Medulla oblongata (tissue), 1 donor: ENCODE data around the gene CYGB.
A peak's percentile ranks its signal among the peaks of the same experiment; 100 is the strongest.
"Not testable (repeated sequence)": the region's sequence is repeated elsewhere in the genome, so short reads cannot be mapped to it uniquely, and the experiment has no call there.

Experiments
- DNase-seq: peaks from one replicate; pipeline ENCODE4 v3.0.0-alpha.2; 2015; ENCODE audit errors: extremely low spot score

The CYGB gene

GRCh38 chr17:76538281-76538931, 897 bp upstream of the CYGB start:
- DNase-seq, result no peak

GRCh38 chr17:76537288-76537577, 276 bp downstream of the CYGB start:
- DNase-seq, result no peak

DNA sequence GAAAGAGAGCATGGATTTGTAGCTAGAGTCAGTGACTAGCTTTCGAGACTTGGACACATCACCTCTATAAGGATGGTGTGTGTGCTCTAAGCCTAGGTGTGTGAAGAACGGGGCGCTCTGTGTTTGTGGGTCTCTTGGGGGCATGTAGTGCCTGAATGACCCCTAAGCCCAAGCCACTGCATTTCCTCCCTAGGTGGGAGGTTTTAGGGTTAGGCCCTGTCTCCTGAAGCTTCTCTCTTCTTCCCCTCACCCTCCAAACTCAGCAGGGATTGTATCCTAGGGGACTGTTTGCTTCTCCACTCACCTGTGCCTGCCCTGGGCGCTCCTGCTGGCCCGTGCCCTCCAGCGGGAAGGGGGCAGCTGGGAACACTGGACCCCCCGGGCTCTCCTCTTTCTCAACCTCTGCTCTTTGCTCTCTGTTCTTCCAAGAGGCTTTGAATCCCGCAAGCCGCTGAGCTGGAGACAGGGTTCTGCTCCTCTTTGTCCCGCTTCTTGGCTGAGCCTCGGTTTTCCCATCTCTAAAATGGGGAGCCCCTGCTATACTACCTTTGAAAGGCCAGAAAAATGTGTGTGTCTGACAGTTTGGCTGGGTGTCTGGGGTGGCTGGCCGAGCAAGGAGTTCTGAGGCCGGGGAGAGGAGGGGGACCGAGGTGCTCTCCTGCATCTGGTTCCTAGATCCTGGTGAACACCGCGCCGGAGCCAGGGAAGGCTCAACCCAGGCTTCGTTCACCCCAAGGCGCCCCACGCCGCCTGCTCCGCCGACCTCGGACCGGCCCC, 810 bp downstream of the CYGB start:
- DNase-seq, result no peak

GRCh38 chr17:76535788-76536510, 1.6 kb downstream of the CYGB start:
- no peak for DNase-seq

DNA sequence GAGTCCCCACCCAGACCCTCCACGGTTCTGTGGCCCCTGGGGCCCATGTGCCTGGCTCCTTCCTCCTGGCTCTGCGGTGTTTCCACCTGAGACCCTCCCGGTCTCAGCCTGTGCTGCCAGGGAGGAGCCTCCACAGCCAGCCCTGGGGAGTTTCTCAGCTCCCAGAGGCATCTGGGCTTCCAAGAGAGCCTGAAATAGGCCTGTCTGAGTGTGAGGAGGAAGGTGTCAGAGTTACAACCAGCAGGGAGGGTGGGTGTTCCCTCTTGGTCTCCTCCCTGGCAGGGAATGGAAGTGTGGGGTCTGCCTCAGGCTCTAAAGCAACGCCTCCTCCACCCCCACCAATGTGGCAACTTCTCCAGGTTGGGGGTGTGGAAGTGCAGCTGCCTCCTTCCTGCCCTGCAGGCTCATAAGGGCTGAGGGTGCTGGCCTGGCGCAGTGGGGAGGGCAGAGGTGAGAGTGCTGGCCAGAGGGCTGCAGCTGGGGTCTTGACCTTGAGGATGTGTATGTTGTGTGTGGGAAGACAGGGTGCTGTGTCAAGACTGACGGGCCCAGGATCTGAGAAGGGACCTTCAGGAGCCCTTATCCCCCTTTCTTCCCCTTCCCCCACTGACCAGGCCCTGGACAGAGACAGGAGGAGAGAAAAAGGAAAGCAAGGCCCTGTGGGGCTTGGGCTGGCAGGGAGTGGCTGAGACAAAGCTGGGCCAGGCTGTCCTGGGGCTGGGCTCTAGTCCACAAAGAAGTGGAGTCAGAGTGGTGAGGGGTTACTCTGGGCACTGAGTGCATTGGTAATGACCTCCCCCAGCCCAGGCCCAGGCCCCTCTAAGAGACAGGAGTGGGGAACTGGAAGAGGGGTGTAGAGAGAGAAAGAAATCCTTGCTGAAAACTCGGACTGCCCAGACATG, 2.4 kb downstream of the CYGB start:
- DNase-seq, result no peak

DNA sequence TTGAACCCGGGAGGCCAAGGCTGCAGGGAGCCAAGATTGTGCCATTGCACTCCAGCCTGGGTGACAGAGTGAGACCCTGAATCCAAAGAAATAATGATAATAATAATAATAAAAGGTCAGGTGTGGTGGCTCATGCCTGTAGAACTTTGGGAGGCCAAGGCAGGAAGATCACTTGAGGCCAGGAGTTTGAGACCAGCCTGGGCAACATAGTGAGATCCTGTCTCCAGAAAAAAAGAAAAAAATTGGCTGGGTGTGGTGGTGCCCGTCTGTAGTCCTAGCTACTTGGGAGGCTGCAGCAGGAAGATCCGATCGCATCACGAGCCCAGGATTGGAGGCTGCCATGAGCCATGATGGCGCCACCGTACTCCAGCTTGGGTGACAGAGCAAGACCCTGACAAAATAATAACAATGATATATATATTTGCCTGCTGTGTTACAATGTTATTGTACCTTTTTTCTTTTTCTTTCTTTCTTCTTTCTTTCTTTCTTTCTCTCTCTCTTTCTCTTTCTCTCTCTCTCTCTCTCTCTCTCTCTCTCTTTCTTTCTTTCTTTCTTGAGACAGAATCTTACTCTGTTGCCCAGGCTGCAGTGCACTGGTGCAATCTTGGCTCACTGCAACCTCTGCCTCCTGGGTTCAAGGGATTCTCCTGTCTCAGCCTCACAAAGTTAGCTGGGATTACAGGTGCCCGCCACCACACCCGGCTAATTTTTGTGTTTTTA, 3.7 kb downstream of the CYGB start:
- not testable (repeated sequence) for DNase-seq

- DNase-seq, result no peak
Observed at GRCh38 chr17:76532072-76532651, 5.3 kb downstream of the CYGB start.

DNA sequence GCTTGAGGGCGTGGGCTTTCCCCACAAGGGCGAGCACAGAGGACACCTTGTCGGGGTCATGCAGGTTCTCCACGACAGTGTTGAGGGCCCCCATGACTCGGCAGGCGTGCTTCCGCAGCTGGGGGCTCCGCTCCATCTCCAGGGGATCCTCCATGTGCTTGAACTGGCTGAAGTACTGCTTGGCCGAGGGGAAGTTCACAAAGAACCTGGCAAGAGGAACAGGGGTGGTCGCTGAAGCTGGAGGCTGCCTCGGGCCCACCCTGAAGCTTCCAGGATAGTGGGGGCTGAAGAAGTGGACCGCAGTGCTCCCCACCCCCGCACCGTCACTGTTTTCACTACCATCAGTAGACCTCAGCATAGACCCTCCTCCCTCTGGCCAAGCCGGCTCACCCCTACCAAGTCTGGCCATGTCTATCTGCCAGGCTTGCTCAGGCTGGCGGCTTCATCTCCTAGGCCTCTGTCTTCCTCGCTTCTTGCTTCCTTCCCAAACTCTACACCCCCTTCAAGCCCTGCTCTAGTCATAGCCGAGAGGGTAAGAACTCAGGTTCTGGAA, 5.9 kb downstream of the CYGB start:
- DNase-seq, result no peak

GRCh38 chr17:76530811-76531485, 6.6 kb downstream of the CYGB start:
- no peak for DNase-seq

GRCh38 chr17:76530095-76530723, 7.3 kb downstream of the CYGB start:
- no peak for DNase-seq

- peak; percentile 88 for DNase-seq
Observed at GRCh38 chr17:76529224-76530094, 8.1 kb downstream of the CYGB start.

GRCh38 chr17:76528528-76529223, 8.8 kb downstream of the CYGB start:
- no peak for DNase-seq

- no peak for DNase-seq
Observed at GRCh38 chr17:76528156-76528527, 9.4 kb downstream of the CYGB start.

- DNase-seq, result no peak
Observed at GRCh38 chr17:76527430-76528111, 9.9 kb downstream of the CYGB start.

DNA sequence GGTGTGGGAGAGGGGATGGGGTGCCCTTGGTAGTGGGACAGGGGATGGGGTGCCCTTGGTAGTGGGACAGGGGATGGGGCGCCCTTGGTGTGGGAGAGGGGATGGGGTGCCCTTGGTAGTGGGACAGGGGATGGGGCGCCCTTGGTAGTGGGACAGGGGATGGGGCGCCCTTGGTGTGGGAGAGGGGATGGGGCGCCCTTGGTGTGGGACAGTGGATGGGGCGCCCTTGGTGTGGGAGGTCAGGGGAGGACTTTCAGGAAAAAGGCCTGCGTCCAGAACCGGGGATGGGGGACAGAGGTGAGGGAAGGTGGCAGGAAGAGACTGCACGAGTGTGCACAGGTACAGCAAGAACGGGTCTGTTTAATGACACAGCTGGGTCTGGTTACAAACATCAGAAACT, 10.5 kb downstream of the CYGB start:
- not testable (repeated sequence) for DNase-seq

DNA sequence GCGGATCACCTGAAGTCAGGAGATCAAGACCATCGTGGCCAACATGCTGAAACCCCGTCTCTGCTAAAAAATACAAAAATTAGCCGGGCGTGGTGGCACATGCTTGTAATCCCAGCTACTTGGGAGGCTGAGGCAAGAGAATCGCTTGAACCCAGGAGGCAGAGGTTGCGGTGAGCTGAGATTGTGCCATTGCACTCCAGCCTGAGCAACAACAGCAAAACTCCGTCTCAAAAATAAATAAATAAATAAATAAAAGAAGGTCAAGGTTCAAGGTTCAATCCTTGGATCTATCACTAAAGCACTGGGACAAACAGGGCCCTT, 12.0 kb downstream of the CYGB start:
- not testable (repeated sequence) for DNase-seq
